Islet of Langerhans (tissue), 1 donor: ENCODE data around the gene GRK1.
"Not testable (repeated sequence)": the region's sequence is repeated elsewhere in the genome, so short reads cannot be mapped to it uniquely, and the experiment has no call there.

ENCODE experiments used
- FAIRE-seq: peaks from one replicate; lab custom pipeline; 2011; peaks lifted over from hg19 to GRCh38; lab: Jason Lieb, UNC

GRK1 gene

DNA sequence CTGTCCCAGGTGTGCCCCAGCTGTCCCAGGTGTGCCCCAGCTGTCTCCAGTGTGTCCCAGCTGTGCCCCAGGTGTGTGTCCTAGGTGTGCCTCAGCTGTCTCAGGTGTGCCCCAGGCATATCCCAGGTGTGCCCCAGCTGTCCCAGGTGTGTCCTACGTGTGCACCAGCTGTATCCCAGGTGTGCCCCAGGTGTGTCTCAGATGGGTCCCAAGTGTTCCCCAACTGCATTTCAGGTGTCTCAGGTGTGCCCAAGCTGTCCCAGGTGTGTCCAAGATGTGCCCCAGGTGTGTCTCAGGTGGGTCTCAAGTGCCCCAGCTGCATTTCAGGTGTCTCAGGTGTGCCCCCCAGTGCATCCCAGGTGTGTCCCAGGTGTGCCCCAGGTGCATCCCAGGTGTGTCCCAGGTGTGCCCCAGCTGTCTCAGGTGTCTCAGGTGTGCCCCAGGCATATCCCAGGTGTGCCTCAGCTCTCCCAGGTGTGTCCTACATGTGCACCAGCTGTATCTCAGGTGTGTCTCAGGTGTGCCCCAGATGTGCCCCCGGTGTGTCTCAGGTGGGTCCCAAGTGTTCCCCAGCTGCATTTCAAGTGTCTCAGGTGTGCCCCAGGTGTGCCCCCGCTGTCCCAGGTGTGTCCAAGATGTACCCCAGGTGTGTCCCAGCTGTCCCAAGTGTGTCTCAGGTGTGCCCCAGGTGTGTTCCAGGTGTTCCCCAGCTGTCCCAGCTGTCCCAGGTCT is 1.3 kb upstream of the GRK1 start:
- FAIRE-seq, result no peak

DNA sequence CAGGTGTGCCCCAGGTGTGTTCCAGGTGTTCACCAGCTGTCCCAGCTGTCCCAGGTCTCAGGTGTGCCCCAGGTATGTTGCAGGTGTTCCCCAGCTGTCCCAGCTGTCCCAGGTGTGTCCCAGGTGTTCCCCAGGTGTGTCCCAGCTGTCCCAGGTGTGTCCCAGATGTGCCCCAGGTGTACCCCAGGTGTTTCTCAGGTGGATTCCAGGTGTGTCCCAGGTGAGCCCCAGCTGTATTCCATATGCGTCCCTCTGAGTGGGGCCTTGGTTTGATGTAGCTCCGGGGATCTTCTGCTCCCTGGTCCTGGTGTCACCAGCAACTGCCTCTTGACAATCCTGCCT is 719 bp upstream of the GRK1 start:
- no peak for FAIRE-seq

DNA sequence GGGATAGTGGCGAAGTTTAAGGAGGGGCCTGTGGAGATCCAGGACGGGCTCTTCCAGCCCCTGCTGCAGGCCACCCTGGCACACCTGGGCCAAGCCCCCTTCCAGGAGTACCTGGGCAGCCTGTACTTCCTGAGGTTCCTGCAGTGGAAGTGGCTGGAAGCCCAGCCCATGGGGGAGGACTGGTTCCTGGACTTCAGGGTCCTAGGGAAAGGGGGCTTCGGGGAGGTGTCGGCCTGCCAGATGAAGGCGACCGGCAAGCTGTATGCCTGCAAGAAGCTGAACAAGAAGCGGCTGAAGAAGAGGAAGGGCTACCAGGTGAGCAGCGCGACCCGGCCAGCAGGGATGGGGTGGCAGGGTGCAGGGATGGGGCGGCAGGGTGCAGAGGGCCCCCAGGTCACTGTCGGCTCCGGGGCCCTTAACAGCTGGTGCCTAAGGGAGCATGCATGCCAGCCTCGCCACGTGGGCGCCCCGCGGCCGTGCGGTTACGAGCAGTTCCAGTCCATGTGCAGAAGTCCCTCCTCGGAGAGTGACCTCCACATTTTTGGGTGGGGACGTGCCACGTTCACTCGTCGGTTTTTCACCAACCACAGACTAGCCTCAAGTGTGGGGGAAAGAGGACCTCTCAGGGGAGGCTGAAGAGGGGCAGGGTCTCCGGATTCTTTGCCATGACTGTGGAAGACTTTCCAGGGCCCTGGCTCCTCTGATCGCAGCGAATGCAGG is 912 bp downstream of the GRK1 start:
- FAIRE-seq, result no peak

DNA sequence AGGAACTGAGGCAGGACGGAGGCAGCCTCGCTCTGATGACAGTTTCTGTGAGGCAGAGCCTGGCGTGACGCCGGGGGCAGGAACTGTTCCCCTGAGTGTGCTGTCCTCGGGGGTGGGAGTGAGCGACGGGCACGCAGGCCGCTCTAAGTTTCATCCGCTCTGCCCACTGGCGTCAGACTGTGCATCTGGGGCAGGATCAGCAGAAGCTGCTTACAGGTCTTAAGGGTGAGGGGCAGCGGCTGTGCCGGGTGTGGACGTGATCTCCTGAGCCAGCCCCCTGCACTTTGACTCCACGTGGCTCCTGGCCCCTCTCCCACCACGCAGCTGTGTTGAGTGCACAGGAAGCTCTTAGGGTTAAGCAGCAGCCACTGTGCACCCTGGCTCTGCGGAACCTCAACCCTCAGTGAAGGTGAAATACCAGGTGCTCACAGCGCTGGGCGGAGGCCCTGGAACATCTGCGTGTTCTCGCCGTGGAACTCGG is 1.5 kb downstream of the GRK1 start:
- FAIRE-seq, result no peak

DNA sequence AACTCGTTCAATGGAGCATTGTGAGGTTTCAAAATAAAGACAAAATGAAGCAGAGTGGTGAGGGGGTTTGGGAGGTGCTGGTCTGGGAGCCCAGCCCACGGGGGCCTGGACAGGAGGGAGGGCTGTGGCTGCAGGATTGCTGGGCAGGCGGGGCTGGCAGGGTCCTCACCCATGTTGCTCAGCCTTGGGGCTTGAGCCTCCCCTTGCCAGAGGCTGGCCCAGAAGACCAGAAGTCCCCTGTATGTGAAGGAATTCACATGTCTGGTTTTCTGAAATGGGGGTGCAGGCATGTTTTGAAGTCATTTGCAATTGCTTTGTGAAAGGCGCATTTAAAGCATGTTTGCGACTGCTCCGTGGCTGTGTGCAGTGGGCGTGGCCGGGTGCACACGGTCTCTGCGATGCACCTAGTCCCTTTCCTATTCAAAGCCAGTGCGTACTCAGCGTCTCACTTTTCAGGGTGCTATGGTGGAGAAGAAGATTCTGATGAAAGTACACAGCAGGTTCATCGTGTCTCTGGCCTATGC is 2.3 kb downstream of the GRK1 start:
- no peak for FAIRE-seq

DNA sequence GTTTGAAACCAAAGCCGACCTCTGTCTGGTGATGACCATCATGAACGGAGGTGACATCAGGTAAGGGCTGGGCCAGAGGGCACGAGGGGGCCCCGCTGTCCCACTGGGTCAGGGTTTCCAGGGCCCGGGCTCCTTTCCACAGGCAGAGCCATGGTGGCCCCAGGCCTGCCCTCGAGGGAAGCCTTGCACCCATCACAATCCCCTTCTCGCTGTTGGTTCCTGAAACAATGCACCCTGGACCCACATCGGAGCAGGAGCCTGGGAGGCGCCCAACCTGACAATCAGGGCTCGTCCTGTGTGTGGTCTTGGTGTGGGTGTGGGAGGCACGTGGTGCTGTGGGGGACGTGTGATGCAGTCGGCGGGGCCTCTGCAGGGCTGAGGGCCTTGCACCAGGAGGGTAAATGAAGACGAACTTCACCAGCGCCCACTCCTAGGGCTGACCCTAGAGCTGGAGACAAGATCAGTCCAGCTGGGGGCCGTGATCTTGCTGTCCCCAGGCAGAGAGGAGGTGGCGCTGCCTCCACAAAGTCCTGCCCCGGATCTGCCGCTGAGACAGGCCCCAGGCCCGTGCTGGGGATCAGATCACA is 2.8 kb downstream of the GRK1 start:
- no peak for FAIRE-seq

DNA sequence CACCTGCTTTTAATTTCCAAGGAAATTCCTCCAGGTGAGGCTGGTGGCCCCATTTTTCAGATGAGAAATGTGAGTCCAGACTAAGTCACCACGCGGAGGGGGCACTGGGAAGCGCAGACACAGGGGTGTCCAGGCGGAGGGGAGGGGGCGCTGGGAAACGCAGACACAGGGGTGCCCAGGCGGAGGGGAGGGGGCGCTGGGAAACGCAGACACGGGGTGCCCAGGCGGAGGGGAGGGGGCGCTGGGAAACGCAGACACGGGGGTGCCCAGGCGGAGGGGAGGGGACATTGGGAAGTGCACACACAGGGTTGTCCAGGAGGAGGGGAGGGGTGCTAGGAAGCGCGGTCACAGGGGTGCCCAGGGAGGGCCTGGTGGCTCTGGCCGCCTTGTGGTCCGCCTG is 3.5 kb downstream of the GRK1 start:
- FAIRE-seq, result no peak

DNA sequence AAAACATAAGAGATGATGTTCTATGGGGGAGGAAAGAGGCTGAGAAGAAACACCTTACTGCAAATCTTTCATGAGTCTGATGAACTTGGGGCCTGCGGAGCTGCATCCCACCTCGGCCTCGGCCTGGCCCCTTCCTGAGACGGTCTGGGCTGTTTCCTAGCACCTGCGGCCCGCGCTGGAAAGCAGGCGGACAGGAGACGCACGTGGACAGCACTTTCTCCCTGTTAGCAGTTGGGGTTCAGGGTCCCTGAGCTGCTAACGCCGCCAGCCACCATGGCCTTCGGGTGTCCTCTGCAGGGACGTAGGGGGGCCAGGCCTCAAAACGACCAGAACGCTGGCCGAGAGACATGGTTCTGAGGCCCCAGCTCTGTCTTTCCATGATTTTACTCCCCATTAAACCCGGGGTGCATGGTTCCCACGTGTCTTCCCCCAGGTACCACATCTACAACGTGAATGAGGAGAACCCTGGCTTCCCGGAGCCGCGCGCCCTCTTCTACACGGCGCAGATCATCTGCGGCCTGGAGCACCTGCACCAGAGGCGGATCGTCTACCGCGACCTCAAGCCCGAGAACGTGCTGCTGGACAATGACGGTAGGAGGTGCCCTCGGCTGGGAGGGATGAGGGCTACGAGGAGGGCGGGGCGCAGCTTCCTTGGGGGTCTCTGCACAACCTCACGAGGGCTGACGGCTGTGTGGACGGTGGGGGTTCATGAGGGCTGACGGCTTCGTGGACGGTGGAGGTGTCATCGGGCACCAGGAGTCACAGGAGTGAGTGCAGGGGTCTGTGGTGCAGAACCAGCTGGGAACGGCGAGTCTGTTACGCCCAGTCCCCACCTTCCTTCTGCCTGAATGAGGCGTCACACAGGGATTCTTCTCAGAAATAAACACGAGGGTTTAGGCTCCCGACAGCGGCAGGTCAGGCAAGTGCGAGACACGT is 4.3 kb downstream of the GRK1 start:
- FAIRE-seq, result no peak

DNA sequence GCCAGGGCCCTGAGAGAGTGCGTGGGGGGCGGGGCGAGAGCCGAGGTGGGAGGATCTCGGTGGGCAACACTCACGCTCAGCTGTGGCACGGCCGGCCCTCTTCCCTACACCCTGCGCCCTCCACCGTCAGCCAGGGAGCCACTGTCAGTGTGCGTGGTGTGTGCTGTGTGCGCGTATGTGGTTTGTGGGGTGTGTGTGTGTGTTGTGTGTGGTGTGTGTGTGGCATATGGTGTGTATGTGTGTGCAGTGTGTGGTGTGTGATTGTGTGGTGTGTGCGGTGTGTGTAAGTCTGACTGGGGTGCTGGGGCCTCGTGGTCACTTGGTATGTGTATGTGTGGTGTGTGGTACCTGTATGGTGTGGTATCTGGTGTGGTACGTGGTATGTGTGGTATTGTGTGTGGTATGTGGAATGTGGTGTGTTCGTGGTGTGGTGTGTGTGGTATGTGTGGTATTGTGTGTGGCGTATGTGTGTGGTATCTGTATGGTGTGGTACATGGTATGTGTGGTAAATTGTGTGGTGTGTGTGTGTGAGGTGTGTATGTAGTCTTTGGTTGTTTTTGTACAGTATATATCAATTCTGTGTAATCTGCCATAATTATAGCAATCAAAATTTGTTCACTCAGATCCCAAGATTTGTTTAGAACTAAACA is 5.1 kb downstream of the GRK1 start:
- FAIRE-seq, result no peak

DNA sequence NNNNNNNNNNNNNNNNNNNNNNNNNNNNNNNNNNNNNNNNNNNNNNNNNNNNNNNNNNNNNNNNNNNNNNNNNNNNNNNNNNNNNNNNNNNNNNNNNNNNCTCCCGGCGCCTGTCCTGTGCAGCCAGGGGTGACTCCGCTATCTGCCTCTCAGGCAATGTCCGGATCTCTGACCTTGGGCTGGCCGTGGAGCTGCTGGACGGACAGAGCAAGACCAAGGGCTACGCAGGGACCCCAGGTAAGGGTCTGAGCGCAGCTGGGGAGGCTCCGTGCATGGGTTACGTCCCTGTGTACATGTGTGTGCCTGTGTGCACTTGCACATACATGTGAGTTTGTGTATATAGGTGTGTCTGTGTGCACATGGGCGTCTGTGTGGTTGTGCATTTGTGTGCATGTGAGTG is 55.9 kb downstream of the GRK1 start:
- no peak for FAIRE-seq

DNA sequence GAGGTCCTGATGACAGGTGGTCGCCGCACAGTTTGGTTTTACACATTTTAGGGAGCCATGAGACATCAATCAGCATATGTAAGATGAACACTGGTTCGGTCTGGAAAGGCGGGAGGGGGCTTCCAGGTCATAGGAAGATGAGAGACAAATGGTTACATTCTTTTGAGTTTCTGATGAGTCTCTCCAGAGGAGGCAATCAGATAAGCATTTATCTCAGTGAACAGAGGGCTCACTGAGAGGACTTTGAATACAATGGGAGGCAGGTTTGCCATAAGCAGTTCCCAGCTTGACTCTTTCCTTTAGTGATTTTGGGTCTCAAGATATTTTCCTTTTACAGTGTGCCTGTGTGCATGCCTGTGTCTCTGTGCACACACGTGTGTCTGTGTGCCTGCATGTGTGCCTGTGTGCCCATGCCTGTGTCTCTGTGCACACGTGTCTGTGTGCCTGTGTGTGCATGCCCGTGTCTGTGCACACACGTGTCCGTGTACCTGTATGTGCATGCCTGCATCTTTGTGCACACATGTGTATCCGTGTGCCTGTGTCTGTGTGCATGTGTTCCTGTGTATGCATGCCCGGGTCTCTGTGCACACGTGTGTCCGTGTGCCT is 56.5 kb downstream of the GRK1 start:
- FAIRE-seq, result no peak

DNA sequence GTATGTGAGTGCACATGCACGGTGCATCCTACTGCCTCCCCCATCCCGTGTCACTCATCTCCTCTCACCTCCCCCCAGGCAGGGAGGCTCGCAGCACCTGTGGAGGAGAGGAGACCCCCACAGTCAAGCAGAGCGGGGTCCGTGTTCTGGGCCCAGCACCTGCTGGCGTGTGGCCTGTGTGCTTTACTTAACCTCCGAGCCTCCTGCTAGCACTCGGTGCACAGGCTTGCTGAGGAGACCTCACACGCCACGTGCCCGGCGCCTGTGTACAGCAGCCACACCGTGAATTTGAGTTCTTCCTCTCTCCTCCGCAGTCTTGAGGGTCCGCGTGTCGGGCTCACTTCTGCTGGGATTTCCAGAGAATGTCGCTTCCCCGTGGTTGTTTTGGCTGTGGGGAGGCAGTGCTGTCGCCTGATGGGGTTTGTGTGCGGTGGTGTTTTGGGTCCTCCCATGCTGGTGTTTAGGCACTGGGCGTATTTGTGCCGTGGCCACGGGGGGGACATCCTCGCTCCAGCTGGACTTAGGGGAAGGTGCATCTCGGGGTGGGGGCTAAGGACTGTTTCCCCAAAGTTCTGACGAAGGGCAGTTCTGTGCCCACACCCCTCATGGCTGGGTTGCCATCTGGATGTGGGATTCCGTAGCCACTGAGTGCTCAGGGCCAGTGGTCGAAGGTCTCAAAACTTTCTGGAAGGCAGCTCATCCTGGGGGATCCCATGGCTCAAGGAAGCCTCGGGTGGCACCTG is 57.2 kb downstream of the GRK1 start:
- no peak for FAIRE-seq

DNA sequence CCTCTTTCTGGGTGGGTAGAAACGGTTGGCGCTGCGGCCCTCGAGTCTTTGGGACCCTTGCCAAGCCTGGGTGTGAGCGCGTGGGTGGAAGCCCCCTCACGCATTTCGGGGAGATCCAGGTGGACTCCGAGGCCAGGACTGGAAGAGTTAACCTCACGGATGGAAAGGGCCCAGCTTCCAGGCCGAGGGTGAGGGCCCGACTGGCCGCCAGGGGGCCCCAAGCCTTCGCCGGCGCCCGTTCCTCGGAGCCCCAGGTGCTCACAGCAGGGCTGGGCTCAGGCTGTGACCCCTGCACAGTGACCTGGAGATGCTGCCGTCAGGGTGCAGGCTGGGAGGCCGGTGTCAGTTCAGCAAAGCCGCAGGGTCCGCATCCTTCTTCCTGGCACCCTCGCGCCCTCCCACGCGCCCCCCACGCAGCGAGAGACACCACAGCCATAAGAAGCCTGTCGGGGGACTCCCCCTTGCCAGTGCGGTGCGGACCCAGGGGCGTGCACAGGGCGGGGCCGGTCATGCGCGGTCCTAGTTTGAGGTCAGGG is 57.8 kb downstream of the GRK1 start:
- FAIRE-seq, result no peak

DNA sequence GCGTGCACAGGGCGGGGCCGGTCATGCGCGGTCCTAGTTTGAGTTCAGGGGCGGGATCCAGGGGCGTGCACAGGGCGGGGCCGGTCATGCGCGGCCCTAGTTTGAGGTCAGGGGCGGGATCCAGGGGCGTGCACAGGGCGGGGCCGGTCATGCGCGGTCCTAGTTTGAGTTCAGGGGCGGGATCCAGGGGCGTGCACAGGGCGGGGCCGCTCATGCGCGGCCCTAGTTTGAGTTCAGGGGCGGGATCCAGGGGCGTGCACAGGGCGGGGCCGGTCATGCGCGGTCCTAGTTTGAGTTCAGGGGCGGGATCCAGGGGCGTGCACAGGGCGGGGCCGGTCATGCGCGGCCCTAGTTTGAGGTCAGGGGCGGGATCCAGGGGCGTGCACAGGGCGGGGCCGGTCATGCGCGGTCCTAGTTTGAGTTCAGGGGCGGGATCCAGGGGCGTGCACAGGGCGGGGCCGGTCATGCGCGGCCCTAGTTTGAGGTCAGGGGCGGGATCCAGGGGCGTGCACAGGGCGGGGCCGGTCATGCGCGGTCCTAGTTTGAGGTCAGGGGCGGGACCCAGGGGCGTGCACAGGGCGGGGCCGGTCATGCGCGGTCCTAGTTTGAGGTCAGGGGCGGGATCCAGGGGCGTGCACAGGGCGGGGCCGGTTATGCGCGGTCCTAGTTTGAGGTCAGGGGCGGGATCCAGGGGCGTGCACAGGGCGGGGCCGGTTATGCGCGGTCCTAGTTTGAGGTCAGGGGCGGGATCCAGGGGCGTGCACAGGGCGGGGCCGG is 58.5 kb downstream of the GRK1 start:
- FAIRE-seq, result not testable (repeated sequence)

DNA sequence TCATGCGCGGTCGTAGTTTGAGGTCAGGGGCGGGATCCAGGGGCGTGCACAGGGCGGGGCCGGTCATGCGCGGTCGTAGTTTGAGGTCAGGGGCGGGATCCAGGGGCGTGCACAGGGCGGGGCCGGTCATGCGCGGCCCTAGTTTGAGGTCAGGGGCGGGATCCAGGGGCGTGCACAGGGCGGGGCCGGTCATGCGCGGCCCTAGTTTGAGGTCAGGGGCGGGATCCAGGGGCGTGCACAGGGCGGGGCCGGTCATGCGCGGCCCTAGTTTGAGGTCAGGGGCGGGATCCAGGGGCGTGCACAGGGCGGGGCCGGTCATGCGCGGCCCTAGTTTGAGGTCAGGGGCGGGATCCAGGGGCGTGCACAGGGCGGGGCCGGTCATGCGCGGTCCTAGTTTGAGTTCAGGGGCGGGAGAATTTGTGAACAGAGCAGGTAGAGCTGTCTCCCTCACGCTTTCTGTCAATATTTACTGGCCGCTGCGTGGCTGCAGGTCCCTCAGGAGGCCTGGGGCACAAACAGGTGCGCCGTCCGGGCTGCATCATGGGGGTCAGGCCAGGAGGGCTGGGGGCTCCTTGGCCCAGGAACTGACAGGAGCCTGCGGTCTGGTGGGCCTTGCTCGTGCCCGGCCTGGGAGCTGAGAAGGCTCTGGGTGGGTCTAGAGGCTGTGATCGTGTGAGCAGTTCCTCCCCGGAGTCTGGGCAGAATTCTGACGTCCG is 59.2 kb downstream of the GRK1 start:
- not testable (repeated sequence) for FAIRE-seq

DNA sequence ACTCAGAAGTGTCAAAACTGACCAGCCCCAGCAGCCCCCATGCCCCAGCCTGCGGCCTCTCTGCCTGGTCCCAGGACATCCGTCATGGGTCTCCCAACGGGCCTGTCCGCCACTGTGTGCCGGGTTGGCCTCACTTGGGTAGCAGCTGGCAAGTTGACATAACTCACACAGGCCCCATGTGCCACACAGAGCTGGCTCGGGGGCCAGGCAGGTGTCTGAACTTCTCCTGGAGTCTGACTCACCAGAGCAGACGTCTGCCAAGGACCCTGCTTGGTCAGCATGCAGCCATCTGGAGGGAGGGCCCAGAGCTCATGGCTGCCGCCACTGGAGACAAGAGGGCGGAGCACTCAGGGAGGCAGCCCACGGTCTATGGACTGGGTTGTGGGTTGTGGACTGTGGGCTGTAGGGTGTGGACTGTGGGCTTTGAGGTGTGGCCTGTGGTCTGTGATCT is 60.0 kb downstream of the GRK1 start:
- FAIRE-seq, result no peak

DNA sequence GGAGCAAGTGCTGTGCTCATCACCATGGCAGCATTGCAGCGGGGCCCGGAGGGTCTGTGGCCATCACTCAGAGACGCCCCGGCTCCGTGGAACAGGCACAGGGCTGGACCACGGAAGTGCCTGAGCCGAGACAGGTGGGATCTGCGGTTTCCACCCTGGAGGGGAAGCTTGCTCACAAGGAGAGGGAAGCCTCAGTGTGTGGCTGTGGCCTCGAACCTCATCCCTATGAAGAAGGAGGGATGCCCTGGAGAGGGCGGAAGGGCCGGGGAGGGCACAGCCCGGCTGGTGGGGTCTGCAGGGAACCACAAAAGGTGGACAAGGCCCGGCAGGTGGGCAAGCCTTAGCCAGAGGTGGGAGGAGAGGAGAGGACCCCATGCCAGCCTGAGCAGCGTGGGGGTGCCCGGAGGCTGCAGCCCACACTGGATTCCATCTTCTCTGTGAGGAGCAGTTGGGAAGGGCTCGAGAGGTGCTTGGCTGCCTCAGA is 61.6 kb downstream of the GRK1 start:
- no peak for FAIRE-seq

DNA sequence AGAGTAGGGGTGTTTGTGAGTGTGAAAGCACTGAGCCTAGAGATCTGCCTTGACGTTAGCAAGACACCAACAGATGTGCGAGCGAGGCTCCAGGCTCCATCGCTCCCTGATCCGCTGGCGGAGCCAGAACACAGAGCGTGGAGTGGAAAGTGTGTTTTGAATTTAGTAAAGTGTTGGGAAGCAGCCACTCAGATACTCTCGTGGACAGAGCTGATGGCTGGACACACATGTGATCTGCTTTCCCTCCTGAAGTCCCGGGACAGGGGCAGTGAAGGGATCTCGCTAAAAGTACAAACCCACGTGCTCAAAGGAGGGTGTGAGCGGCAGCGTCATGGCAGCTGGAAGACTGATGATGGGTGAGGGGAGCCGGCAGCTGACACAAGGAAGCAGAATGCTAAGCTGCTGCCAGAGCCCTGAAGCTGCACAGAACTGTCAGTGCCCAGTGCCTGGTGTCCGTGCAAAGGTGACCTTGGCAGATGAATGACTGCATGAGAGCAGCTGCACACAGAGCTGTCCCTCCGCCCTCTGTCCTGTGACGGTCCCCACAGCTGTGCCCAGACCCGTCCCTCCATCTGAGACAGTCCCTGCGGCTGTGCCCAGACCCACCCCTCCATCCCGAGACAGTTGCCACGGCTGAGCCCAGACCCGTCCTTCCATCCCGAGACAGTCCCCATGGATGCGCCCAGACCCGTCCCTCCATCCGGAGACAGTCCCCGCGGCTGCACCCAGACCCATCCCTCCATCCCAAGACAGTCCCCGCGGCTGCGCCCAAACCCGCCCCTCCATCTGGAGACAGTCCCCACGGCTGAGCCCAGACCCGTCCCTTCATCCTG is 62.4 kb downstream of the GRK1 start:
- no peak for FAIRE-seq
